AG09319 (cell line): ENCODE measurements around the gene MEF2B.
"Not testable (repeated sequence)": the region's sequence is repeated elsewhere in the genome, so short reads cannot be mapped to it uniquely, and the experiment has no call there.

Source experiments
- DNase-seq: peaks from one replicate; pipeline ENCODE4 v3.0.0-alpha.2; 2010; ENCODE audit warnings: low read depth; ENCODE audit errors: extremely low read depth
- CTCF ChIP-seq: IDR thresholded peaks from 2 replicates; pipeline ENCODE4 v1.5.1; 2011; ENCODE audit warnings: low read depth, mild to moderate bottlenecking, inconsistent platforms, low read length, moderate library complexity

MEF2B gene

GRCh38 chr19:19176950-19177349, 6.9 kb upstream of the MEF2B start:
- DNase-seq = no peak
- TF ChIP-seq CTCF = no peak

DNA sequence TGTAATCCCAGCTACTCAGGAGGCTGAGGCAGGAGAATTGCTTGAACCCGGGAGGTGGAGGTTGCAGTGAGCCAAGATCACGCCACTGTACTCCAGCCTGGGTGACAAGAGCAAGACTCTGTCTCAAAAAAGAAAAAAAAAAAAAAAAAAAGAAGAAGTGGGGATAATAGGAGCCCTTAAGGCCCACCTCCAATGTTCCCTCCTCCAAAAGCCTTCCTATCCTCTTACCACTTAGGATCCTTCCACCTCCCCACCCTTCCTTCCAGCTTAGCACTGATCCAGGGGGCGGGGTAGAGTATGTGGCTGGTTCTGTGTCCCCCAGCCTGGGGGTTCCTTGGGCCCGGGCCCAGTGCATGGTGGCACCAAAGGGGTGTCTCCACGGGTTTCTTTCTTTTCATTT, 3.2 kb upstream of the MEF2B start:
- not testable (repeated sequence) for DNase-seq

- DNase-seq = peak; percentile 25
- no peak for TF ChIP-seq CTCF
Measured at GRCh38 chr19:19171821-19172532, 1.9 kb upstream of the MEF2B start.

DNA sequence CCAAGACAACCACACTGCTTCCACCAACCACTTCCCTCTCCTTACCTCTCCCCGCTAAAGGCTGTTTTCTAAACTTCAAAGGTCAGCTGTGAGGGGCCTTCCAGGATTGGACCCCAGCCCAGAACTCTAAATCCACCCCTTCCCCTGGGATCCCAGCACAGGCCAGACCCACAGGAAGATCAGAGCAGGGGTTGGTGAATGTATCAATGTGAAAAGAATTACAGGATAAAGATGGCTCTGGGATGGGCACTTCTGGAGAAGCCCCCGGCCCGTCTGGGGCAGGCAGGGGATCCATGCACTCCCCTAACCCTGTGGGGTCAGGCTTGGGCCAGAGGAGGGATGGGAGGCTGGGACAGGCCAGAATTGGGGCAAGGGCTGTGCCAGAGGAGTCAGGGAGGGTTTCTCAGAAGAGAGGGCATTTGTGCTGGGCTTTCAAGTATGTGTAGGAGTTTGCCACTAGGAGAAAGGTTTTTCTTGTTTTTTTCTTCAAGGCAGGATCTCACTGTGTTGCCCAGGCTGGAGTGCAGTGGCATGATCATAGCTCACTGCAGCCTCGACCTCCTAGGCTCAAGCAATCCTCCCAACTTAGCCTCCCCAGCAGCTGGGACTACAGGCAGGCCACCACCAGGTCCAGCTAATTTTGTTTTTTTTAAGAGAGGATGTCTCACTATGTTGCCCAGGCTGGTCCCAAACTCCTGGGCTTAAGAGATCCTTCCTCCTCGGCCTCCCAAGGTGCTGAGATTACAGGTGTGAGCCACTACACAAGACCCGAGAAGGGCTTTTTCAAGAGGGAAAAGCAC, 1.0 kb upstream of the MEF2B start:
- DNase-seq = no peak
- TF ChIP-seq CTCF = no peak

- no peak for DNase-seq
- TF ChIP-seq CTCF = no peak
Measured at GRCh38 chr19:19169236-19170052, 619 bp downstream of the MEF2B start.

- DNase-seq = no peak
- no peak for TF ChIP-seq CTCF
Measured at GRCh38 chr19:19167612-19168011, 2.5 kb downstream of the MEF2B start.

DNA sequence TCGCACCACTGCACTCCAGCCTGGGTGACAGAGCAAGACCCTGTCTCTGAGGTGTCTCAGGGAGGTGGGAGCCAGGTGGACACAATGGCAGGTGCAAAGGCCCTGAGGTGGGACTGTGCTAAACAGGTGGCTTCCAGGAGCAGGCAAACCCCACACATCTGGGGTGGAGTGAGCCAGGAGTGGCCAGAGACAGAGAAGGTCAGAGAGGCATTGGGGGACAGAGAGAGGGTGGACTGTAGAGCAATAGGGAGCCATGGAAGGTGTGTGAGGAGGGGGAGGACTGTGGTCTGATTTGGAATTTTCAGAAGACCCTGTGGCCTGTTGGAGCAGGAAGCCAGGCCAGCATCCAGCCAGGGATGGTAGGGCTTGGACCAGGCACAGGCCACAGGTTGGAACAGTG, 4.7 kb downstream of the MEF2B start:
- DNase-seq = no peak
- no peak for TF ChIP-seq CTCF
